ENCODE data around the gene DHX32. TPM values are rescaled to one million over a fixed set of nuclear protein-coding genes. Genes with fewer than 3 reads are reported as not detected.

Gene DHX32
- polyA plus RNA-seq, 4 donors: 22.8 to 27.7 (median 26.4) TPM

Other genes starting within 250 kb of the DHX32 start
- not detected for gene TEX36, start 198.1 kb downstream of the DHX32 start, polyA plus RNA-seq (ENCODE audit: insufficient read length in 4 of 4)
- gene EDRF1, start 161.6 kb downstream of the DHX32 start, polyA plus RNA-seq (ENCODE audit: insufficient read length in 4 of 4): 10 to 100 TPM; 29.8 to 39.2 (median 36.2) TPM
- under 1 TPM; 0.26 to 0.38 (median 0.31) TPM for gene MMP21, start 105.5 kb downstream of the DHX32 start, polyA plus RNA-seq (ENCODE audit: insufficient read length in 4 of 4)
- gene UROS, start 58.0 kb downstream of the DHX32 start, polyA plus RNA-seq (ENCODE audit: insufficient read length in 4 of 4): 10 to 100 TPM; 51.6 to 61.9 (median 58.3) TPM
- 100 to 1,000 TPM in 3 of 4 donors, 10 to 100 TPM in 1; 89.2 to 109 (median 104) TPM for gene BCCIP, start 57.7 kb downstream of the DHX32 start, polyA plus RNA-seq (ENCODE audit: insufficient read length in 4 of 4)
- gene FANK1, start 15.3 kb upstream of the DHX32 start, polyA plus RNA-seq (ENCODE audit: insufficient read length in 4 of 4): 10 to 100 TPM in 1 of 4 donors, 1 to 10 TPM in 3; 7.1 to 10.1 (median 8.1) TPM

Measured in right renal pelvis (tissue), 4 donors.